SHP77 treated with DMSO at 0.1 percent for 48 hours (cell line): Measurements from ENCODE around the gene PDGFC.
A peak's percentile ranks its signal among the peaks of the same experiment; 100 is the strongest.

Source experiments
- DNase-seq: peaks from one replicate; lab custom pipeline; 2025; lab: John Stamatoyannopoulos, UW

Gene PDGFC

DNA sequence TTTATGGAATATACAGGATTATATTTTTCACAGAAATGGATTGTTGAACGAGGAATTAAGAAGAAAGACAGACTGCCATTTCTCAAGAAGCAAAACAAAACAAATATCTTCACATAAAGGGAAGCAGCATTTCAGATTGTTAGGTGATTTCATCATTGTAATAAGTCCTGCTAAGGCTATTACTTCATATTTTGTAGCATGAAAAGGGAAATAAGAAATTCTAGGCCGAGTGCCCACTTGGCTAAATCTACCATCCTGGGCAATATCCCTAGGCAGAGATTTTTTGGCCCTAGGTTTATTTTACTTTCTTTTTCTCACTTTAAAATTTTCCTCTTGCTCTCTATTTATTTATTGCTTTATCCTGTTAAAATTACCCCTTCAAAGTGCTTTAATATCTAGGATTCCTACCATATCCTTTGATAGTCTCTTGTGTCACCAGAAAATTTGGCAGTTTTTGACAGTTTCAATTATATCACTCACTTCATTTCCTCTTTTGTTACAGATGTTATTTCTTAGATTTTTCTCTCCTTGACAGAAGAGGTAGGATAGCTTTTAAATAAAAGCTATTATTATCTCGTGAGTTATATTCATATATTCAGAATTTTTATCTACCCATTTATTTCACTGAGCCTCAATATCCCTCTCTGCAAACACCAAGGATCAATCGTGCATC is 142.3 kb downstream of the PDGFC start:
- DNase-seq = no peak

DNA sequence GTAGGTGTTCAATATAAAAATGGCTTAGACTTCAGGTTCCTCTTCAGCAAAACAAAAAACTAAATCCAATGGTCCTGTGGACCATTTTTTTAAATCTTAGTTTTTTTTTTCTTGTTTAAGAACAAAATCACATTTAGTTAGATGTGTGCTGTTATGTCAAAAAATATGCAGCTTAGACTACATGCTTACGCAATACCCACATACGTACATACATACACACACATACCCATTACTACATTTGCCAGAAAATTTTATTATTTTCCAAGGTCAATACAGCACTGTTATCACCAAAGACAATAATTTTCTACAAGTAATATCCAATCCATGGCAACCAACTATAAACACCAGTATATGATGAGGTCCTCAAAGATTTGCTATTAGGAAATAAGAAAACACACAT is 144.1 kb downstream of the PDGFC start:
- DNase-seq = no peak

DNA sequence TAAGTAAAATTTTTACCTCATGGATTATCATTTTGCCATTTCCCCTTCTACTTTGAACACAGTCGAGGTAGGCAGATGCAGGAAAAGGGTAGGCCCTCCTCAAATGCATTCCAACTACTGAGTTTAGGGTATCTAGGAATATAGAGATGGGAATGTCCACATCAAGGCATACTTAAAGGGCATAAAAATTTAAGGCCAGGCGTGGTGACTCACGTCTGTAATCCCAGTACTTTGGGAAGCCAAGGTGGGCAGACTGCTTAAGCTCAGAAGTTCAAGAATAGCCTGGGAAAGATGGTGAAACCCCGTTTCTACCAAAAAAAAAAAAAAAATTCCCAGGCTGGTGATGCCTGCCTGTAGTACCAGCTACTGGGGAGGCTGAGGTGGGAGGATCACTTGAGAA is 146.5 kb downstream of the PDGFC start:
- no peak for DNase-seq

DNA sequence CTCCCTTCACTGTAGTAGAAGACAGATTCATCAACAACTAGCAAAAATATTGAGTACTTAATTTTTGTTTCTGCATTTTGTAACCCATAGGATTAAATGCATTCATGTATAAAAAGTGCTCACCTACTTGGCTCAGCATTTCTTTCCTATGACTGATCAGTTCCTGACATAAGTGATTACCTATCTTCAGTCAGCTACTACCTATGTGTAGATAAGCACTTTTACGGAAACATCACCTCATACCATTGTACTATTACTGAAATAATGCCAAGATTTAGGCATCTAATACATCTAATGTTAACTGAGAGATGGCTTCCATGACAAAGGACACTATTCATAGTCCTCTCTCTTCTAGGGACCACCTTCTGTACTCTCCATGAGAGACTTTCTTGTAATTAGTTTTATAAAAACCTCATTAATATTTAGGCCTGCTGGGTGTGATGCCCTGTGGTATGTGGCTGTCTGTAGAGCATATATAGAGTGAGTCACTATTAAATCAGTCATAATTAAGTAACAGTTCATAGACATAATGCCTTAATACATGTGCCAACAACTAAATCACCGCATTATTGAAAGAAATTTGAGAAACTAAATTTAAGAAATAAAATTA is 147.0 kb downstream of the PDGFC start:
- DNase-seq = no peak

DNA sequence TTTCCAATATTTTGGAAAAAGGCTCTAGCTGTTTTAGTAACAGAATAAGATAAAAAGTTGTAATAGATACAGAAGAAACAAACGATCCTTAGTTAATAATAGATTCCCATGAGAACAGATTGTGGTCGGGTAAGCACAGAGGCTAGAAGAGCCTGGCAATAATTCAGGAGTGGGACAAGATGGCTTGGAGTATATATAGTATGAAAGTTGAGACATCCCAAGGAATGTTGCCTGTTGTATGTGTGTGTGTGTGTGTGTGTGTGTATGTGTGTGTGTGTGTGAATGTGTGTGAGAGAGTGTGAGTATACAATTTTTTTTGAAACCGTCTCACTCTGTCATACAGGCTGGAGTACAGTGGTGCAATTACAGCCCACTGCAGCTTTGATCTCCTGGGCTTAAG is 150.7 kb downstream of the PDGFC start:
- DNase-seq = no peak

DNA sequence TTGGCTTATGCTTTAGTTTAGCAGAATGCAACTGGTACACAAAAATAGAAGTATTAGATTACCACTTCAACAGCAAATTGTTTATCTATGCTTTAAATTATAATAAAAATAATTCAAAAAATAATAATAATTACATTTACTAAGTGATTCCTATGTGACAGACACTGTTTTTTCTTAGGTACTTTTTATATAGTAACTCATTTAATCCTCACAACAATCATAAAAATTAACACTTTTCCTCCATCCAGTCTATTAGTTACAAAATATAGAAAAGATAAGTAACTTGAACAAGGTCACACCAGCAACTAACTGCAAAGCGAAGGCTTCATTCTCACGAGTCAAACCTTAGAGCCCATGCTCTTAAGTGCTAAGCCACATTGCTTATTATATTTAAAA is 155.2 kb downstream of the PDGFC start:
- DNase-seq = no peak

DNA sequence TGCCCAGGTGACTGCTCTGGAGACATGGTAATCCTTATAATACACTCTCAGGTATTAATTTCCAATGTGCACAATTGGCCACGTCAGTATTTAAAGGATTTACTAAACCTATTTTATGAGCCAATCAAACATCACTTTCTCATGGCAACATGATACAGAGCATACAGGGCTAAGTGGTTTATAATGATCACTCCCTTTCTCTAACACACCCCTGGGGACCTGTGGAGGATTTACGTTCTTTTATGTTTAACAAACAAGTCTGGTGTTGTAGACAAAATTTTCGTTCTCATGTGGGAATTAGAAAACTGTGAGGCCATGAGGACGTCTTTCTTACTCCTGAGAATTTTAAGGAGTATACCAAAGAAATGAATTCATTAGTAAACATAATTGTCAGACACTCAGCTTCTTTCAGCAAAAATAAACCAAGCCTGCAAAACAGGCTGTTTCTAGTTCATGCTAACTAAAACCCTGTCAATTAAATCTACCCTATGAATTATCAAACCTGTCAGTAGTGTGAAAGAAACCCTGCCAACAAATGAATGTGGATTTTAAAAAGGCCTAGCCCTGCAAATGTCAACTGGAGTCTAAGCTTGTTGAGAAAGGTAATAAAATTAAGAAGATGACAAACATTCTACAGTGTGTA is 155.8 kb downstream of the PDGFC start:
- DNase-seq = peak; percentile 80

DNA sequence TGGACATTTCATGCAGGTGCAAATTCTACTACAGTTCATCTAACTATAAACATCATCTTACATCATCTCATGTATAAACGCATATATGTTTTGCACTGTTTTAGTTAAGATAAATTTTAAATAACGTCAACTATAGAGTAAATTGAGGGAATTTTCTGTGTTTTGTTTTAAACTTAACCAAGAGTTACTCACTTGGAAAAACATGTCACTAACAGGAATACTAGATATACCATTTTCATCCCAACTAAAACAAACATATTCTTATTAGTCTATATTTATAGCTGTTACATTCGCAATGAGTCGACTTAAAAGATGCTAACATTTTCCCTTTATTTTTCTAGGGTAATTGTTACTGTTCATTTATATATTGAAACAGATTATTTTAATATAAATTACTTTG is 159.6 kb downstream of the PDGFC start:
- DNase-seq = no peak

DNA sequence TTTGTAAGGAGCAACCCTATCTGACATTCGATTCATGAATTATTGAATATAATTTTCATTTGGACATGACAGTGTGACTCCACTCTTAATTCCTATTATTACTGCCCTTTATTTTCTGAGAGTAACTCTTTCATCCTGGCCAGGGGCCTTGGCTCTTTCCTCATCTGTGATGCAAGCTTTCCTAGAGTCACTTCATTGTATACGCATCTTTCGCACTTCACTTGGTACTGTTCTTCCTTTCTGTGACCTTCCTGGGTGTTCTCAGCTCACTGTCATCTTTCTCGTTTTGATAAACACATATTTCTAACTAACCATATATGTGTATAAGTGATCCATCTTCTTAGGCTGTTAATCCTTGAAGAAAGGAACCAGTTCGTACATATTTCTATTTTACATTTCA is 160.3 kb downstream of the PDGFC start:
- no peak for DNase-seq

DNA sequence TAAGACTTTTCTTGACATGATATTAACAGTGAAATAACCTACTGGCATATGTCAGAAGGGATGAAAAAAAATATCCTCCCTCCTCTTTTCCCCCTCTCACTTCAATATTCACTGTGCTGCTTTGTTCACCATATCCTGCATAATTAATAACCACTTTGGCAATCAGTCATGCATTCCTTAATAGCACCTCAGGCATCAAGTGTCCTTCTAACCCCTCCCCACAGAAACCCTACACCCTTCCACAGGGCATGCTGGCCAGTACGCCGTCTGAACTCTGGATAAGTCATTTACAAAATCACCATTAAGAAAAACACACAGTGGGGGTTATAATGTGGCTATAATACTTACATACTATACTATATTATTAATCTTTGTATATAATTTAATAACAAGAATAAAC is 165.9 kb downstream of the PDGFC start:
- DNase-seq = no peak

DNA sequence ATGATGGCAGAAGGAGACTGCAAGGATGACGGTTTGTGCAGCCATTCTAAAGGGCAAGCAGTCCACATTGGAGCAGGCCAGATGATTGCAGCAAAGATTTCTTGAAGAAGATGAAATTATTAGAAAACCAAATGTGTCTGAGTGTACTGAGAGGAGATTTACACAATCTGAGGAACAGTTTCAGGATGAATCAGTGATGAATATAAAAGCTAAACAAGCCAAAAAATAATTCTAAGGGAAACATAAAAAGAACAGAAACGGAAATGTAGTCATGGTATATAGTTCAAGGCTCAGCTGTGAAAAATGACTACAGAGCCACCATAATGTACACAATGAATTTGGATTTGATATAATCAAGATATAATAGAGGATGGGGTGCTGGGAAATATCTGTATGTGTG is 168.5 kb downstream of the PDGFC start:
- no peak for DNase-seq

DNA sequence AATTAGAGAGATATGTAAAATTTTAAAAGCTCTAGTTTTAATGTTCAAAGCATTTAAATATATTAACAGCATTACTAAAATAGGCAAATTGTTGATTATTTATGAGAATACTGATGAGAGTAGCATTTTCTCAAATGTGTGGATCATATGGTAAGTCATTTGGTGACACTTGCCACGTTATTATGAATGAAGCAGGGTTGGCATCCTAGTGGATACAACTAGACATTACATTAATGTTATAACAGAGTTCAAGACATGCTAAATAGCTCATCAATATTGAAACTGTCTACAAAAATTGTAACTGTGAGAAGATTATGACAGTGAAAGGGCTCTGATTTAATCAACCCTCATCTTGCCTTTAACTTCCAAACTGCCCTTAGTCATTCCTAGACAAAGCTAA is 171.1 kb downstream of the PDGFC start:
- DNase-seq = no peak

DNA sequence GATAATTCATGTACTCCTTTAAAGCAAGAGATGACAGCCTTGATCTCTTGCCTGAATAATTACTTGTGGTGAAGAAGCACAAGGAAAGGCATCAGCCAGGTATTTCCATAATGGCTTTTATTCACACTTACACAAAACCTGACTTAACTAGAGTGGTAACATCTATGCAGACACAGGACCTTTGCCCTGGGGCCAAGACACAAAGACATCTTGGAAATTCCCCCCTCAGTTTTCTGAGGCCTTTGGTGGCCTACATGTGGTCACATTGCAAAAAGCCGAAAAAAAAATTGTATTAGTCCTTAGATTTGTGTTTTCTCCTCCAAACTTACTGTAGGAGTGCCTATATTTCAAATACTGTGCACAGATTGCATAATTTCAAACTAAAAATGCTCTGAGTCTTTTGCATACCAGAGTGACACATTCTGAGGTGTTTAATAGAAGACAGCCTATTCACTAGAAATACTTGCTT is 172.4 kb downstream of the PDGFC start:
- DNase-seq = no peak

DNA sequence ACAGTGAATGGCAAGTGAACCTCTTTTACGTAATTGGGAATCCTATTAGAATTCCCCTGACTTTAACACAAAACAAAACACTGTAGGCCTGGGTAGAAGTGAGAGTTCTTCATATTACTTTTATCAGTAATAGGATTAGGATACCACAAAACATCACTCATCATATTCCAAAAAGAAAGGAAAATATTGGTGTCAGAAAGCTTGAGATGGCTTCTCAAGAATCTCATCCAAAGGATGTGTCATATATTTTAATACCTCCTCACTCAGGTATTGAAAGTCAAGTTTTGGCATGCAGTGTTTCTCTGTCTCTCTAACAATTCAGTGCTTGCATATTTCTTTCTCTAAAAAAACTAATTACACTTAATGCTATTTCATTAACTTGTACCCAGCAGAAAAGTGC is 173.2 kb downstream of the PDGFC start:
- DNase-seq = no peak

DNA sequence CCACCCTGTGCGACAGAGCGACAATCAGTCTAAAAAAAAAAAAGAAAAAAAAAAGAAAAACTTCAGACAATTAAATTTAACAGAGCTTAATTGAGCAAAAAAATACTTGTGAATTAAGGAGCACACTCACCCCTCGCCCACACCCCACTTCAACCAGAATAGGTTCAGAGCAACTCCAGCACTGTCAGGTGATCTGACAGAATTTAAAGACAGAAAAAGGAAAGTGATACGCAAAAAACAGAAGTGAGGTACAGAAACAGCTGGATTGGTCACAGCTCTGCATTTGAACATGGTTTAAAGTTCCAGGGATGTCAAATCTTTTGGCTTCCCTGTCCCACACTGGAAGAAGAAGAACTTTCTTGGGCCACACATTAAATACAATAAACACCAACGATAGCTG is 174.4 kb downstream of the PDGFC start:
- no peak for DNase-seq

DNA sequence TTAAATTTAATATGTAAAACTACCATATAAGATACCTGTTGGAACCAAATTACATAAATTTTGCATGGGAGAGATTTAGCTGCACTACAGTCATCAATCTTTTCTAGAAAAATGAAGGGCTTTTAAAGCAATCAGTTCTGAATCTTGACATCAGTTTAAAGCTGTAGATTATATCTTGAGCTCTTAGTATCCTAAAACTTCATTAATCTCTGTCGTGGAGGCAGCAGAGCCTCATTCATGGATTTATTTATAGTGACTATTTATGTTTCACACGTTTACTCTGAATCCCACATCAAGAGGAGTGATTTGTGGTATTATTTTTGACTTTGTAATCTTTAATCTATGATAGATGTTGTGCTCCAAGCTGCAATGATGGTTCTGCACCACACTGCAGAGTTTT is 175.9 kb downstream of the PDGFC start:
- no peak for DNase-seq

DNA sequence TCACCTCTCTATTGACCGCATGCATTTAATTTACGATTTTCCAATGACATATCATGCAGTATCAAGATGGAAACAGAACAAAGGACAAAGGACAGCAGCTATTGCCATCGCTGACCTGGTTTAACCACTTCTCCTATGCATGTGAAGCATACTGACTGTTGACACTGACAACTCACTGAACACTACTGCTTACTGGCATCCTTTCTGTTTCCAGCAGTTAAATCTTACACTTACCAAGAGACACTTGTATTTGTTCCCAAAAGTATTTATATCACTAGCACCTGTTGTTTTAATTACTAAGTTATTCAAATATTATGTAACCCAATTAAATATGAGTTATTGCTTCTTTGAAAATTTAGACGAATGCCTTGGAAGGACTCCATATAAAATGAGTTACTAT is 176.7 kb downstream of the PDGFC start:
- DNase-seq = no peak

DNA sequence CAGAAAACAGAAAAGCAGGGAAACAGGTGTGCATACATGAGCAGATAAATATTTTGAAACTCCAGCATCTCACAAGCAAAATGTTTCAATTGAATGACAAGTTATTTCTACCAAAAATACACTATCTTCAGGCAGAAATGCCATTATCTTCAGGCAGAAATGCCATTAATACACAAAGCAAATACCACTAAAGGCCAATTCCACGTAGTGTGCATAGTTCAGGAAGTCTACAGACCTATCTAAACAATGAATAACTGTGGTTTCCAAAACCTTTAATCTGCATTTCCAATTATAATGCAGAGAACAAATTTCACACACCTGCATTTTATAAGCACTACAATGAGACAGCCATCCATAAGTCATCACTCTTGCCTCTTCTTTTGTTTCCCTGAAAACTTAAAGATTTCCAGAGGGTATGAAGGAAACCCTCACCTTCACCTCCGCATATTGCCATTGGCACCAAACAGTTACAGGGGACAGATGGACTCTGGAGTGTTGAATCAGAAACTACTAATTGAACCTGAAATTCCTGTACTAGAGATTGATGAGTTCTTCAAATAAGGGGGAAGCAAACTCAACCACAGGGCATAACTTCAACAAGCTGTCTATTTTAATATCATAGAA is 179.0 kb downstream of the PDGFC start:
- DNase-seq = no peak

DNA sequence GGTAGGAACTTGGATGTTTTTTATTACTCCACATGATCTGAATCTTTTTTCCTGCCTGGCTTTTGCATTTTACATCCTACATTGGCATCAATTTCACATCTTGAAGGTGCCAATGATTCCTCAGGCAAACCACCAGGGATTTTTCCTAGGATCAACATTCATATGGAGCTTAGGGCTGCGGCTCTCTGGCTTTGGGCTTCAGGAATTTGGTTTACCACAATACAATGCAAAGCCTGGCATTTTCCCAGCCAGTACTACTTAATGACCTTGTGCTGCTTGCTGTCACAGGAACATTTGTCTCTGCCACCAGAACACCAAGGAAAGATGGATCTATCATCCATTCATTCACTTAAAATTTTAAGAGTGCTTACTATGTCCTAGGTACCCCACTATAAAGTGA is 180.7 kb downstream of the PDGFC start:
- no peak for DNase-seq

DNA sequence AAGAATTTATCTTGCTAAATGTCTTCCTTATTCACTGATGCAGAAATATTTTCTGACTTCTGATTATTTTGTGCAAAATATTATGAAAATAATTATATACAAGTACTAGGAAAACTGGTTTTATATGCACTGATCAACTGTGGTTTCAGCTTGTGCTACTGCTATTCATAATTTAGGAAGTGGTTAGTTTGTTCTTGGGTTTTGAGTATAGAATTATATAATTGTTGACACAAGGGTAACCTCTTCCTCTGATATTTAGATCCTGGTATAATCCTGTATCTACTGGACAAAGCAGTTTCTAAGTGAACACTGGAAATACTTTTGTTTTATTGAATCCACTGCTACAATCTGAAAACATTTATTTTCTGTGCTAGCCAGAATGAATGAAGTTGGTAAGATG is 182.8 kb downstream of the PDGFC start:
- DNase-seq = no peak

DNA sequence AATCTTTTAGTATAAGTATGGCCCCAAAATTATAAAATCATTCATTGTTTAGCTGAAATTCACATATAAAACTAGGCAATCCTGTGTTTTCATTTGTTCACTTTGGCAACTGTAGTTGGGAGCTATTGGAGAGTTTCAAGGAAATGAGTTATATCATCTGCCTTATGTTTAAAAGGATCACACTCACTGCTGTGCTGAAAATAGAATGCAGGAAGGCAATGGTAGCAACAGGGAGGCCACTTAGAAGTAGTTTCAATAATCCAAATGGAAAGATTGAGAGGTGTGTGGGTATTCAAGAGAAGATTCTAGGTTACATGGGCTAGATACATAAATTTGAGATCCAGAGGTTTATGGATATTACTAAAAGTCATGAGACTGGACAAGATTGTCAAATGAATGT is 184.9 kb downstream of the PDGFC start:
- DNase-seq = no peak

DNA sequence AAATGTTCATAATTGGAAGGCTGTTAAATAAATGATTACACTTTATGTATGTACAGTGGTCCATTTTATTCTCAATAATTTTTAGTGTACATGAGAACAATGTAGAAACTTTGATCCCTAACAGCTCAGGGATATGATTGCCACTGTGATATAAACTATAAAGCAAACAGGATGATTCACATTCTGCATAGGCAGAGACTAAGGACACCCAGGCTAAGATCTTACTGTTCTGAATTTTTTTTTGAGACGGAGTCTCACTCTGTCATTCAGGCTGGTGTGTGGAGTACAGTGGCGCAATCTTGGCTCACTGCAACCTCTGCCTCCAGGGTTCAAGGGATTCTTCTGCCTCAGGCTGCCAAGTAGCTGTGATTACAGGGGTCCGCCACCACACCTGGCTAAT is 186.6 kb downstream of the PDGFC start:
- no peak for DNase-seq

DNA sequence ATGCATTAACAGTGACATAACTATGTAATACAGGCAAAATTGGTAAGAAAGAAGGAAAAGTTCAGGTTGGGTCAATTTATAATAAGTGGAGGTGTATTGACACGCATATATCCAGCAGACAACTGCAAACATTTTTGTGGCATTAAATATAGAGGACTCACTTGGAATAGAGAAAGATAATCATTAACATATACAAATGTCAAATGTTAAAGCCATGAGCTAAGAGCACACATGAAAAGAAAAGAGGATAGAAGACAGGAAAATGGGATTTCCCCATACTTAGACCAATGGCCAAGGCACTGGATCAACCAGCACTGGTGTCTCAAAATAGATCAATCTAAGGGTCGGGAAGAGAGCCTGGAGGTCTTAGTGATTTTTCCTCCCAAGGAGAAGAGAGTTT is 187.6 kb downstream of the PDGFC start:
- DNase-seq = no peak
